Measurements from ENCODE around the gene ALOX15B. TPM values are rescaled to one million over a fixed set of nuclear protein-coding genes. Genes with fewer than 3 reads are reported as not detected.
"Not testable (repeated sequence)": the region's sequence is repeated elsewhere in the genome, so short reads cannot be mapped to it uniquely, and the experiment has no call there.

Gene ALOX15B
- total and polyA plus RNA-seq, 10 of the 15 experiments (the other 5 are each of a cell fraction or from before 2014, with no cell fraction given): 0.01 TPM; not detected in 9

DNA sequence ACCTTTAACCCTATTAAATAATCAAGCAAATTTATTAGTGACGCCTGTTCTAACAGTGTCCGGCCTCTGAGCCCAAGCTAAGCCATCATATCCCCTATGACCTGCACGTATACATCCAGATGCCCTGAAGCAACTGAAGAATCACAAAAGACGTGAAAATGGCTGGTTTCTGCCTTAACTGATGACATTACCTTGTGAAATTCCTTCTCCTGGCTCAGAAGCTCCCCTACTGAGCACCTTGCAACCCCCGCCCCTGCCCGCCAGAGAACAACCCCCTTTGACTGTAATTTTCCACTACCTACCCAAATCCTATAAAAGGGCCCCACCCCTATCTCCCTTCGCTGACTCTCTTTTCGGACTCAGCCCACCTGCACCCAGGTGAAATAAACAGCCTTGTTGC is 23.0 kb downstream of the ALOX15B start:
- H3K79me2 ChIP-seq (ENCODE audit: control insufficient read depth, insufficient read depth, low read length); H3K4me1 ChIP-seq (ENCODE audit: control insufficient read depth, insufficient read depth, low read length); H4K20me1 ChIP-seq (ENCODE audit: control insufficient read depth, insufficient read depth); H3K4me2 ChIP-seq (ENCODE audit: control insufficient read depth, insufficient read depth); BruUV-seq (replicated peaks); FAIRE-seq; H3K36me3 ChIP-seq (ENCODE audit: control insufficient read depth in 2 of 2, insufficient read depth in 2 of 2, low read length in 1 of 2); H3K9me3 ChIP-seq (replicated peaks; ENCODE audit: control insufficient read depth, insufficient read depth, low read length); H3K4me3 ChIP-seq; H3K27me3 ChIP-seq (replicated peaks in 1 of 2; ENCODE audit: control insufficient read depth in 2 of 2, insufficient read depth in 2 of 2, low read length in 1 of 2); ATAC-seq; DNase-seq (ENCODE audit: low read depth, low spot score); POLR2A ChIA-PET; H2AFZ ChIP-seq (ENCODE audit: control insufficient read depth, low read depth, low read length); H3K27ac ChIP-seq (ENCODE audit: control insufficient read depth, insufficient read depth); in situ Hi-C loops (cut with MboI); H3K9ac ChIP-seq (ENCODE audit: control insufficient read depth, insufficient read depth, low read length): not testable (repeated sequence)
- CTCF ChIA-PET: interaction anchor here (0.7 to 8.3 kb wide), 19 partner anchors 8 to 936 kb away, joined by 3 to 159 read pairs (median 15); partner anchors contain the start of genes ALOX12B, ALOXE3 and GUCY2D
- 15% methylated on average over 8 of the region's 8 CpGs for WGBS (ENCODE audit: insufficient coverage, insufficient replicate concordance, low lambda C conversion rate, missing lambda C conversion rate)
- RAD21 ChIA-PET (ENCODE audit: unreplicated experiment): interaction anchor here (0.9 to 2.2 kb wide), 7 partner anchors 12 to 684 kb away, joined by 3 to 9 read pairs (median 4); no protein-coding TSS in a partner anchor
- SMC1A ChIA-PET (ENCODE audit: uncharacterized antibody, unreplicated experiment): interaction anchor here (0.8 to 4.5 kb wide), 11 partner anchors 8 to 233 kb away, joined by 3 to 37 read pairs (median 5); partner anchors contain the start of genes ALOXE3 and SLC25A35
- intact Hi-C loops (cut with micrococcal nuclease; ENCODE audit: unreplicated experiment): loop anchor here (5.0 kb wide), 2 partner anchors 55 to 100 kb away; partner anchors contain the start of genes ALOXE3 and VAMP2

DNA sequence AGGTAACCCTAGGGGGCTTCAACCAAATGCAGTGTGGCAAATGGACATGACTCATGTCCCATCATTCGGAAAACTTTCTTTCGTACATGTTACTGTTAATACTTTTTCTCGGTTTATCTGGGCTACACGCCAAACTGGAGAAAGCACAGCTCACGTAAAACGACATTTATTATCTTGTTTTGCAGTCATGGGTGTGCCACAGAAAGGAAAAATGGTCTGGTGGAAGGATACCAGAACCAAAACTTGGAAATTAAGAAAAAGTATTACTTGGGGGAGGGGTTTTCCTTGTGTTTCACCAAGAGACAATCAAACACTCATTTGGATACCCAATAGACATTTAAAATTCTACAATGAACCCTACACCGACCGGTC is 23.6 kb downstream of the ALOX15B start:
- no peak overlapping the region for H2AFZ ChIP-seq (ENCODE audit: control insufficient read depth, low read depth, low read length)
- RAD21 ChIA-PET (ENCODE audit: unreplicated experiment): interaction anchor here (0.9 to 1.7 kb wide), 4 partner anchors 11 to 76 kb away, joined by 3 to 5 read pairs (median 4); no protein-coding TSS in a partner anchor
- H3K79me2 ChIP-seq (ENCODE audit: control insufficient read depth, insufficient read depth, low read length): no peaks in the 10 kb centered on the region
- TF ChIP-seq, protein P1, sequence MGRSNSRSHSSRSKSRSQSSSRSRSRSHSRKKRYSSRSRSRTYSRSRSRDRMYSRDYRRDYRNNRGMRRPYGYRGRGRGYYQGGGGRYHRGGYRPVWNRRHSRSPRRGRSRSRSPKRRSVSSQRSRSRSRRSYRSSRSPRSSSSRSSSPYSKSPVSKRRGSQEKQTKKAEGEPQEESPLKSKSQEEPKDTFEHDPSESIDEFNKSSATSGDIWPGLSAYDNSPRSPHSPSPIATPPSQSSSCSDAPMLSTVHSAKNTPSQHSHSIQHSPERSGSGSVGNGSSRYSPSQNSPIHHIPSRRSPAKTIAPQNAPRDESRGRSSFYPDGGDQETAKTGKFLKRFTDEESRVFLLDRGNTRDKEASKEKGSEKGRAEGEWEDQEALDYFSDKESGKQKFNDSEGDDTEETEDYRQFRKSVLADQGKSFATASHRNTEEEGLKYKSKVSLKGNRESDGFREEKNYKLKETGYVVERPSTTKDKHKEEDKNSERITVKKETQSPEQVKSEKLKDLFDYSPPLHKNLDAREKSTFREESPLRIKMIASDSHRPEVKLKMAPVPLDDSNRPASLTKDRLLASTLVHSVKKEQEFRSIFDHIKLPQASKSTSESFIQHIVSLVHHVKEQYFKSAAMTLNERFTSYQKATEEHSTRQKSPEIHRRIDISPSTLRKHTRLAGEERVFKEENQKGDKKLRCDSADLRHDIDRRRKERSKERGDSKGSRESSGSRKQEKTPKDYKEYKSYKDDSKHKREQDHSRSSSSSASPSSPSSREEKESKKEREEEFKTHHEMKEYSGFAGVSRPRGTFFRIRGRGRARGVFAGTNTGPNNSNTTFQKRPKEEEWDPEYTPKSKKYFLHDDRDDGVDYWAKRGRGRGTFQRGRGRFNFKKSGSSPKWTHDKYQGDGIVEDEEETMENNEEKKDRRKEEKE (IDR thresholded peaks at IDR 0.05): no peak
- TF ChIP-seq CHD1 (IDR thresholded peaks at IDR 0.05; ENCODE audit: low read depth, low read length): no peak
- 38% methylated on average over 8 of the region's 8 CpGs for WGBS (ENCODE audit: insufficient coverage, insufficient replicate concordance, low lambda C conversion rate, missing lambda C conversion rate)
- H3K9ac ChIP-seq (ENCODE audit: control insufficient read depth, insufficient read depth, low read length): no peak overlapping the region
- no peaks in the 10 kb centered on the region for H3K4me1 ChIP-seq (ENCODE audit: control insufficient read depth, insufficient read depth, low read length)
- peaks cover 3 to 4% of the 10 kb centered on the region in 2 experiments for H3K27me3 ChIP-seq (replicated peaks in 1 of 2; ENCODE audit: control insufficient read depth in 2 of 2, insufficient read depth in 2 of 2, low read length in 1 of 2)
- SMC1A ChIA-PET (ENCODE audit: uncharacterized antibody, unreplicated experiment): interaction anchor here (0.8 to 4.5 kb wide), 10 partner anchors 8 to 239 kb away, joined by 3 to 37 read pairs (median 4); partner anchors contain the start of gene SLC25A35
- no peak overlapping the region for H3K27ac ChIP-seq (ENCODE audit: control insufficient read depth, insufficient read depth)
- H3K9me3 ChIP-seq (replicated peaks; ENCODE audit: control insufficient read depth, insufficient read depth, low read length): no peaks in the 10 kb centered on the region
- ATAC-seq: no peak
- CTCF ChIA-PET: interaction anchor here (0.5 to 8.3 kb wide), 14 partner anchors 8 to 936 kb away, joined by 3 to 159 read pairs (median 54); partner anchors contain the start of genes ALOX12B, ALOXE3 and GUCY2D
- no peak overlapping the region for H3K4me3 ChIP-seq
- no peak for FAIRE-seq
- in situ Hi-C loops (cut with MboI): no loop called here
- POLR2A ChIA-PET: interaction anchor here (0.8 kb wide), 1 partner anchor 65 kb away, joined by 3 read pairs; no protein-coding TSS in a partner anchor
- BruUV-seq (replicated peaks): no TSS peak
- no peak overlapping the region for H3K4me2 ChIP-seq (ENCODE audit: control insufficient read depth, insufficient read depth)
- intact Hi-C loops (cut with micrococcal nuclease; ENCODE audit: unreplicated experiment): loop anchor here (5.0 kb wide), 2 partner anchors 55 to 100 kb away; partner anchors contain the start of genes ALOXE3 and VAMP2
- DNase-seq (ENCODE audit: low read depth, low spot score): no peak
- no peaks in the 10 kb centered on the region for H4K20me1 ChIP-seq (ENCODE audit: control insufficient read depth, insufficient read depth)
- no peaks in the 10 kb centered on the region for H3K36me3 ChIP-seq (ENCODE audit: control insufficient read depth in 2 of 2, insufficient read depth in 2 of 2, low read length in 1 of 2)
